IMR-90 (cell line): ENCODE results near the gene PAQR4. TPM values are rescaled to one million over a fixed set of nuclear protein-coding genes. Genes with fewer than 3 reads are reported as not detected.

Source experiments
- ATAC-seq: fragments of 200-7000 bp; cut with Tn5 transposase; 2 replicates; pipeline ENCODE4 v1.9.1; 2020; ENCODE audit warnings: low read depth, mild to moderate bottlenecking, moderate library complexity
- BruUV-seq: library from RNA; stranded (reverse); fragments of 400-500 nt; replicated peaks from 2 replicates; lab custom pipeline; 2021; lab: Mats Ljungman, UMichigan
- CTCF ChIA-PET: fragments of 300-600 bp; formaldehyde crosslinking; extraction: SDS; loops from one replicate; lab custom pipeline; 2021; ENCODE audit warnings: antibody characterized with exemption; lab: Yijun Ruan, JAX
- POLR2A ChIA-PET: fragments of 300-600 bp; sonication (Branson Sonifier 250); formaldehyde crosslinking; loops from one replicate; lab custom pipeline; 2022; ENCODE audit warnings: antibody characterized with exemption; ENCODE audit not compliant: unreplicated experiment; lab: Charles Lee
- DNase-seq: peaks from one replicate; pipeline ENCODE4 v3.0.0; 2013
- H2AFZ ChIP-seq: replicated peaks from 2 replicates; pipeline ENCODE3; 2013; ENCODE audit warnings: low read length, mild to moderate bottlenecking; ENCODE audit not compliant: poor library complexity
- H2AK5ac ChIP-seq: 2 replicates; pipeline ENCODE4 v1.6.1; 2013; ENCODE audit warnings: low read depth, low read length, inconsistent platforms
- H2AK9ac ChIP-seq: replicated peaks from 2 replicates; pipeline ENCODE3; 2013; ENCODE audit warnings: mild to moderate bottlenecking, low read depth, low read length, moderate library complexity; ENCODE audit not compliant: poor library complexity
- H2BK120ac ChIP-seq: 2 replicates; pipeline ENCODE4 v1.6.1; 2013; ENCODE audit warnings: low read depth, low read length, inconsistent platforms
- H2BK15ac ChIP-seq: 3 replicates; pipeline ENCODE4 v1.6.1; 2013; ENCODE audit warnings: low read depth, low read length, inconsistent platforms
- H2BK20ac ChIP-seq: 2 replicates; pipeline ENCODE4 v1.6.1; 2013; ENCODE audit warnings: low read depth, mild to moderate bottlenecking, inconsistent platforms, low read length, moderate library complexity
- H2BK5ac ChIP-seq: 2 replicates; pipeline ENCODE4 v1.6.1; 2013; ENCODE audit warnings: mild to moderate bottlenecking, low read depth, low read length, inconsistent platforms; ENCODE audit not compliant: poor library complexity, severe bottlenecking
- H3K14ac ChIP-seq: replicated peaks from 2 replicates; pipeline ENCODE4 v1.6.1; 2013; ENCODE audit warnings: low read depth, low read length, inconsistent platforms
- H3K18ac ChIP-seq: 2 replicates; pipeline ENCODE4 v1.6.1; 2013; ENCODE audit warnings: low read depth, low read length, control low read depth
- H3K23ac ChIP-seq: 2 replicates; pipeline ENCODE4 v1.6.1; 2013; ENCODE audit warnings: low read depth, low read length, inconsistent platforms
- H3K27ac ChIP-seq: 2 replicates; pipeline ENCODE4 v1.5.1; 2013; ENCODE audit warnings: mild to moderate bottlenecking, control low read depth, low read length; ENCODE audit not compliant: insufficient read depth
- H3K27me3 ChIP-seq: 2 replicates; pipeline ENCODE4 v1.6.1; 2013; ENCODE audit warnings: low read length; ENCODE audit not compliant: control insufficient read depth, insufficient read depth
- H3K36me3 ChIP-seq: 2 replicates; pipeline ENCODE4 v1.6.1; 2013; ENCODE audit warnings: low read length, mixed read lengths; ENCODE audit not compliant: control insufficient read depth, insufficient read depth
- H3K4ac ChIP-seq: 2 replicates; pipeline ENCODE4 v1.6.1; 2013; ENCODE audit warnings: low read depth, low read length, inconsistent platforms
- H3K4me1 ChIP-seq: 2 replicates; pipeline ENCODE4 v1.6.1; 2013; ENCODE audit warnings: low read length, mixed read lengths; ENCODE audit not compliant: control insufficient read depth, insufficient read depth
- H3K4me2 ChIP-seq: 2 replicates; pipeline ENCODE4 v1.6.1; 2013; ENCODE audit warnings: low read depth, mild to moderate bottlenecking, control low read depth, low read length, moderate library complexity
- H3K4me3 ChIP-seq: 2 replicates; pipeline ENCODE4 v1.5.1; 2013; ENCODE audit warnings: low read depth, mild to moderate bottlenecking, control low read depth, low read length, moderate library complexity; ENCODE audit not compliant: insufficient read depth
- H3K56ac ChIP-seq: 2 replicates; pipeline ENCODE4 v1.6.1; 2013; ENCODE audit warnings: low read length, inconsistent platforms; ENCODE audit not compliant: insufficient read depth; ENCODE audit errors: extremely low read depth
- H3K79me1 ChIP-seq, 2 experiments: 2 replicates each; pipeline ENCODE4 v1.6.1; 2013; ENCODE audit warnings: low read length in 2 of 2, inconsistent platforms in 1 of 2, low read depth in 1 of 2
- H3K9ac ChIP-seq: 2 replicates; pipeline ENCODE4 v1.6.1; 2013; ENCODE audit warnings: low read depth, low read length, control low read depth
- H3K9me1 ChIP-seq: 2 replicates; pipeline ENCODE4 v1.6.1; 2013; ENCODE audit warnings: low read length, inconsistent platforms; ENCODE audit not compliant: insufficient read depth
- H3K9me3 ChIP-seq: 2 replicates; pipeline ENCODE4 v1.6.1; 2013; ENCODE audit warnings: low read length; ENCODE audit not compliant: control insufficient read depth, insufficient read depth
- H4K20me1 ChIP-seq: 2 replicates; pipeline ENCODE4 v1.6.1; 2013; ENCODE audit warnings: low read length, inconsistent platforms; ENCODE audit not compliant: insufficient read depth
- H4K5ac ChIP-seq: 2 replicates; pipeline ENCODE4 v1.6.1; 2013; ENCODE audit warnings: mild to moderate bottlenecking, low read depth, low read length, control low read depth
- H4K8ac ChIP-seq, 2 experiments: 2 replicates each; pipeline ENCODE4 v1.6.1; 2013; ENCODE audit warnings: low read depth in 2 of 2, low read length in 2 of 2, control low read depth in 1 of 2, inconsistent platforms in 1 of 2
- H4K91ac ChIP-seq: 2 replicates; pipeline ENCODE4 v1.6.1; 2013; ENCODE audit warnings: low read depth, low read length, inconsistent platforms; ENCODE audit not compliant: insufficient read depth
- BHLHE40 ChIP-seq: fragments of 150-350 bp; IDR thresholded peaks from 2 replicates; pipeline ENCODE4 v1.6.1; 2016; ENCODE audit warnings: mild to moderate bottlenecking, low read depth, low read length
- RCOR1 ChIP-seq: IDR thresholded peaks from 2 replicates; pipeline ENCODE4 v1.6.1; 2012; ENCODE audit warnings: mild to moderate bottlenecking, low read length, improper control_type of control experiment; ENCODE audit not compliant: insufficient replicate concordance
- USF2 ChIP-seq: fragments of 150-350 bp; IDR thresholded peaks from 2 replicates; pipeline ENCODE4 v1.6.1; 2017; ENCODE audit warnings: mild to moderate bottlenecking, antibody characterized with exemption, low read length, low read depth
- WGBS, 2 experiments: methylation state at CpG; one replicate each; pipeline versions ENCODE4 v1.1.5 to v1.1.7; 2013; ENCODE audit warnings: missing lambda C conversion rate in 2 of 2; ENCODE audit not compliant: insufficient read length in 1 of 2; ENCODE audit errors: extremely low coverage in 2 of 2; 5-methylcytosine and 5-hydroxymethylcytosine counted together
- dilution Hi-C: fragments of 300-500 bp; cut with HindIII; formaldehyde crosslinking; loops from one replicate; pipeline ENCODE4 v1.14.3; 2018; ENCODE audit warnings: low sequenced_read_pairs; ENCODE audit not compliant: unreplicated experiment
- in situ Hi-C: fragments of 300-500 bp; cut with MboI; formaldehyde crosslinking; loops from 3 replicates; pipeline ENCODE4 v1.14.3; 2019; ENCODE audit warnings: low sequenced_read_pairs, inconsistent platforms, mixed read lengths
- intact Hi-C: fragments of 100-400 bp; cut with micrococcal nuclease; formaldehyde crosslinking; loops from 2 replicates; pipeline ENCODE4 v1.10.0; 2022
- polyA plus RNA-seq, 3 experiments: library from polyadenylated mRNA; depleted of rRNA; stranded (reverse); fragments of >200 nt; gene quantifications; 2 replicates each; pipeline ENCODE4 v1.2.3, GENCODE V29; 2012; ENCODE audit warnings: low replicate concordance in 1 of 3
- total RNA-seq: library from RNA; depleted of rRNA; stranded (reverse); fragments of >200 nt; gene quantifications from 2 replicates; pipeline ENCODE4 v1.2.3, GENCODE V29; 2012

The PAQR4 gene
- total and polyA plus RNA-seq, 2 of the 4 experiments (the other 2 are of a cell fraction) = 2.2 to 10.0 TPM

- no peak overlapping the region for H2AK5ac ChIP-seq
- H3K14ac ChIP-seq = no peak overlapping the region
- ATAC-seq = no peak
- no peak overlapping the region for H2BK20ac ChIP-seq
- CTCF ChIA-PET = no interaction called here
- H3K56ac ChIP-seq = no peak overlapping the region
- H4K20me1 ChIP-seq = 0 out of 2 replicates have a peak, but pooled peaks cover 8% of the 10 kb centered on the region
- H3K36me3 ChIP-seq = peaks cover 21% of the 10 kb centered on the region
- no peak for TF ChIP-seq RCOR1
- no peak for TF ChIP-seq BHLHE40
- TF ChIP-seq USF2 = no peak
- dilution Hi-C loops (no loop called here), in situ Hi-C loops (no loop called here), intact Hi-C loops (no loop called here)
- H2BK120ac ChIP-seq = no peak overlapping the region
- no peak overlapping the region for H2AFZ ChIP-seq
- H3K4ac ChIP-seq = no peak overlapping the region
- H3K4me1 ChIP-seq = no peaks in the 10 kb centered on the region
- H3K4me3 ChIP-seq = no peak overlapping the region
- DNase-seq = no peak
- H3K27me3 ChIP-seq = peaks cover 24% of the 10 kb centered on the region
- H2BK5ac ChIP-seq = no peak overlapping the region
- H3K9me3 ChIP-seq = no peaks in the 10 kb centered on the region
- no peak overlapping the region for H4K91ac ChIP-seq
- H3K18ac ChIP-seq = no peak overlapping the region
- no peak overlapping the region for H3K4me2 ChIP-seq
- H2BK15ac ChIP-seq = no peak overlapping the region
- WGBS, 2 experiments = 92% methylated on average over 9 of the region's 13 CpGs; no CpG with 5 or more reads in 1 of the 2 experiments
- H3K9me1 ChIP-seq = 0 out of 2 replicates have a peak, but pooled peaks cover 3% of the 10 kb centered on the region
- no peak overlapping the region for H2AK9ac ChIP-seq
- no peak overlapping the region for H4K8ac ChIP-seq
- H3K27ac ChIP-seq = no peak overlapping the region
- no peak overlapping the region for H4K5ac ChIP-seq
- H3K23ac ChIP-seq = no peak overlapping the region
- no peak overlapping the region for H3K9ac ChIP-seq
- no TSS peak for BruUV-seq
- no peaks in the 10 kb centered on the region for H3K79me1 ChIP-seq
- POLR2A ChIA-PET = no interaction called here
These were observed 18.8 kb upstream of the PAQR4 start for GRCh38 chr16:2950353-2950724.
